ENCODE data around the gene RIPOR1.
"Not testable (repeated sequence)": the region's sequence is repeated elsewhere in the genome, so short reads cannot be mapped to it uniquely, and the experiment has no call there.

RIPOR1 gene

DNA sequence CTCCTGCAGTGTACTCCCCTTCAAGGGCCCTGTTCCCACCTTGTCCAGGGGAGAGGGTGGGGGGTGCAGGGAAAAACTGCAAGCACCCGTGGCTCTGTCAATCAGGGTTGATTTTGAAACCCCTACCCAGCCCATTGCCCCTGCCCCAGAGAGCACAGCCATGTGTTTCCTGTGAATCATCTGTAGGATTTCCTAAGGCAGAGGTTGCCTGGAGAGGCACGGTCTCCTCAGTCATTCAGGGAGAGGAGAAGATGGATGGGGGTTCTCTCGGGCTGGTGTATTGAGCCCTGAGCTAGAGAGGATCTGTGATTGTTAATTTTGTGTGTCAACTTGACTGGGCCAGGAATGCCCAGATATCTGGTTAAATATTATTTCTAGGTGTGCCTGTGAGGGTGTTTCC, 41.8 kb upstream of the RIPOR1 start:
- H3K4me3 ChIP-seq (ENCODE audit: low read length), result no peak overlapping the region
- DNase-seq (ENCODE audit: low read depth), result no peak
- TF ChIP-seq, protein P1, sequence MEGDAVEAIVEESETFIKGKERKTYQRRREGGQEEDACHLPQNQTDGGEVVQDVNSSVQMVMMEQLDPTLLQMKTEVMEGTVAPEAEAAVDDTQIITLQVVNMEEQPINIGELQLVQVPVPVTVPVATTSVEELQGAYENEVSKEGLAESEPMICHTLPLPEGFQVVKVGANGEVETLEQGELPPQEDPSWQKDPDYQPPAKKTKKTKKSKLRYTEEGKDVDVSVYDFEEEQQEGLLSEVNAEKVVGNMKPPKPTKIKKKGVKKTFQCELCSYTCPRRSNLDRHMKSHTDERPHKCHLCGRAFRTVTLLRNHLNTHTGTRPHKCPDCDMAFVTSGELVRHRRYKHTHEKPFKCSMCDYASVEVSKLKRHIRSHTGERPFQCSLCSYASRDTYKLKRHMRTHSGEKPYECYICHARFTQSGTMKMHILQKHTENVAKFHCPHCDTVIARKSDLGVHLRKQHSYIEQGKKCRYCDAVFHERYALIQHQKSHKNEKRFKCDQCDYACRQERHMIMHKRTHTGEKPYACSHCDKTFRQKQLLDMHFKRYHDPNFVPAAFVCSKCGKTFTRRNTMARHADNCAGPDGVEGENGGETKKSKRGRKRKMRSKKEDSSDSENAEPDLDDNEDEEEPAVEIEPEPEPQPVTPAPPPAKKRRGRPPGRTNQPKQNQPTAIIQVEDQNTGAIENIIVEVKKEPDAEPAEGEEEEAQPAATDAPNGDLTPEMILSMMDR (conservative IDR thresholded peaks at IDR 0.05; ENCODE audit: low read depth, low read length), result no peak

DNA sequence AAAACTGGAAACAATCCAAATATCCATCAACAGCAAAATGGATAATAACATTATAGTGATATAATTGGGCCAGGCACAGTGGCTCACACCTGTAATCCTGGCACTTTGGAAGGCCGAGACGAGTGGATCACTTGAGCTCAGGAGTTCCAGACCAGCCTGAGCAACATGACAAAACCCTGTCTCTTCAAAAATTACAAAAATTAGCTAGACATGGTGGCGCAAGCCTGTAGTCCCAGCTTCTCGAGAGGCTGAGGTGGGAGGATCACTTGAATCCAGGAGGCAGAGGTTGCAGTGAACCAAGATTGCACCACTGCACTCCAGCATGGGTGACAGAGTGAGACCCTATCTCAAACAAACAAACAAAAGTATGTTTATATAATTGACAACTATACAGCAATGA, 41.1 kb upstream of the RIPOR1 start:
- DNase-seq (ENCODE audit: low read depth); H3K4me3 ChIP-seq (ENCODE audit: low read length): not testable (repeated sequence)

DNA sequence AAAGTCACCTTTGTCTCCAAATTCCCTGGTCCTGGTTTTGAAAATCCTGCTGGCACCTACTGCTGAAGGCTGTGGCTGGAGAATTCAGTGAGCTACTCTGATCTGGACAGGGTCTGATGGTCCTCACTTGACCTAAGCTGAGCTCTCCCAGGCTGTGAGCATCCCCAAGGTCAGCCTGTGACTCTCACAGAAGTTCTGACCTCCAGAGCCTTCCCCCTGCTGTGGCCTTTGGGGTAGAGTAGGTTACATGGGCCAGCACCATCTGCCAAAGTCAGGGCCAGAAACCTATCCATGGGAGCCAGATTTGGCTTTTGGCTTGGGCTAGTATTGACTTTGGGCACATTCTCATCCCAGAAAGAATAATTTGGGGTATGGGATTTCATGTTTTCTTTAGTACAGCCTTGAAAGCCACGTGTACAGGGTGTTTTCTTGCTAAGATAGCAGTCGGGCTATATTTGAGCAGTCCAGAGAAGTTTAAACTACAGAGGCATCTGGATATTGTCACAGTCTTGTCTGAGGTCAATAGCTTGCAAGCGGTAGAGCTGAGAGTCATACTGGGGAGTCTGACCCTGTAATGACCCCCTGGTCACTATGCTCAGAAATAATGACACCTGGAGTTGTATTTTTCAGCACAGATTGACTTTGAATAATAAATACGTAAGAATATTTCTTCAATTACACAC, 39.1 kb upstream of the RIPOR1 start:
- TF ChIP-seq, protein P1 (conservative IDR thresholded peaks at IDR 0.05; ENCODE audit: low read depth, low read length), result no peak
- DNase-seq (ENCODE audit: low read depth), result no peak
- no peak overlapping the region for H3K4me3 ChIP-seq (ENCODE audit: low read length)

DNA sequence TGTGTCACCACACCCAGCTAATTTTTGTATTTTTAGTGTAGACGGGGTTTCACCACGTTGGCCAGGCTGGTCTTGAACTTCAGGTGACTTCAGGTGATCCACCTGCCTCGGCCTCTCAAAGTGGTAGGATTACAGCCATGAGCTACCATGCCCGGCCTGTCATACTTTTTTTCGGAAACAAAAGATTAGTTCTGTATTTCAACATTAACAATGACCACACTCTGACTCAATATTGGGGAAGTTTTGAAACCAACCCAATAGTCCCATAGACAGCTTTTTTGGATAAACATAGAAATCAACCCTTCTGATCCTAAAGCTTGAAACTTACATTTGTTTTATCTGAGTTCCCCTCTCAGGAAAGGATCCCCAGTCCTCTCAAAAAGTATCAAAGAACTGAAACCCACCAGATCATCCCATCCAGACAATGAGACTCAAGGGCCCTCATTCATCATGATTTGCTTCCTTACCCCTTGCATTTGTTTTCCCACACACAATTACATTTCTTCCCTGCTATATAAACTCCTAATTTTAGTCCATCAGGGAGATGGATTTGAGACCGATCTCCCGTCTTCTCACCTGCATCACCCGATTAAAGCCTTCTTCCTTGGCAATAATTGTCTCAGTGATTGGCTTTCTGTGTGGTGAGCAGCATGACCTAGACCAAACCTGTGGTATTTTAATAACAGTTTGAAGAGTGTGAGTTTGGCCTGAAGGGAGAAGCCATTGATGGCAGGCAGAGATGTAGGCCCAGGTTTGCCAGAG, 38.1 kb upstream of the RIPOR1 start:
- DNase-seq (ENCODE audit: low read depth), result no peak
- TF ChIP-seq, protein P1 (conservative IDR thresholded peaks at IDR 0.05; ENCODE audit: low read depth, low read length), result no peak
- H3K4me3 ChIP-seq (ENCODE audit: low read length), result no peak overlapping the region

DNA sequence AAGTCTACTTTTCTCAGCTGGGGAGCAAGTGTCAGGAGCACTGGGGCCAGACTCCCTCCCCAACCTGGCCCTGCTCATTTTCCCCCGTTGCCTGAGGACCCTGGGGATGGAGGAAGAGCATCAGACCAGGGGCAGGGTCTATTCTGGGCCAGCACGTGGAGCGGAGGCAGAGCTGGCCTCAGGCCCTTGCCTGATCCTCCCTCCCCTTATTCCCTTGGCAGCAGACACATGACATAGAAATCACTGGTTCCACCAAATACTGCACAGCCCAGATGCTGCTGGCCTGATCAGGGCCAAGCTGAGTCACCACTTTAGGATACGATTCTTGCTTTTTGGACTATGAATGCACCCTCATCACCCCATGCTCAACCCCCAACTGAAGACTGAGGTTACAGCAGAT, 29.5 kb upstream of the RIPOR1 start:
- no peak overlapping the region for H3K4me3 ChIP-seq (ENCODE audit: low read length)
- no peak for DNase-seq (ENCODE audit: low read depth)
- TF ChIP-seq, protein P1 (conservative IDR thresholded peaks at IDR 0.05; ENCODE audit: low read depth, low read length), result no peak

DNA sequence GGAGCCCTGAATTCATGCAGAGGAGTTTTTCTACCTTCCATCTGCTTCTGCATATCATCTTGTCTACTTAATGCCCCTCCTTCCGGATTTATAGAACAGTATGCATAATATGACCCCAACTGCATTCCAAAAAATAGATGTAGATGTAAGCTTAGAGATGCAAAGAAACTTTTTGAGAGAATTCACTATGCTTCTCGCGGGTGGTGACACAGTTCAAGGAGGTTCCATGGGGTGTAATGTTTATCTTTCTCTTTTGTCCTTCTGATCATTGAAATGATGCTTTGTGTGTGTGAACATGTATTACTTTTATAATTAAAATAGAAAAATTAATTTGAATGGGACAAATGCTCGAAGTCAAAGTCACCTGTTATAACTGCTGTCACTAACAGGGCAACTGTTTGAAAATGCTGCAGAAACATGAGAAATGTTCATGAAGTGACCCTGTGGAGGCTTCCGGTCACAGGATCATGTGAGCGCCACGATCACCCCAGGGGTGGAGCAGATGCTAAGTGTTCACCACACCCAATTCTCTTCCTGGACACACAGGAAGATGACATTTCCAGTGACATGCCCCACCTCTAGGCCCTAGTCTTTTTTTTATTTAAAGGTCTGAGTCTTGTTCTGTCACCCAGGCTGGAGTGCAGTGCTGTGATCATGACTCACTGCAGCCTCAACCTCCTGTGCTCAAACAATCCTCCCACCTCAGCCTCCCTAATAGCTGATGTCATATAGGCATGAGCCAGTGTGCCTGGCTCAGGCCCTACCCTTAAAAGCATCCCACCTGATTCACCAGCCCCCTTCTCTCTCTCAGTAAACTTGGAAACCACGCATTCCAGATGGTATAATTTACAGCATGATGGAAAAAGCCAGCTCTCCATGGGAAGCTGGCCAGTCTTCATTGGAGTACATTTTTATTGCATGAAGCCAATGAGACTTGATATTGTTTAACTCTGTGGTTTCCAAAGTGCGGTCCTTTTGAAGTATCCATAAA, 24.3 kb upstream of the RIPOR1 start:
- H3K4me3 ChIP-seq (ENCODE audit: low read length), result no peak overlapping the region
- DNase-seq (ENCODE audit: low read depth), result no peak
- TF ChIP-seq, protein P1 (conservative IDR thresholded peaks at IDR 0.05; ENCODE audit: low read depth, low read length), result no peak

DNA sequence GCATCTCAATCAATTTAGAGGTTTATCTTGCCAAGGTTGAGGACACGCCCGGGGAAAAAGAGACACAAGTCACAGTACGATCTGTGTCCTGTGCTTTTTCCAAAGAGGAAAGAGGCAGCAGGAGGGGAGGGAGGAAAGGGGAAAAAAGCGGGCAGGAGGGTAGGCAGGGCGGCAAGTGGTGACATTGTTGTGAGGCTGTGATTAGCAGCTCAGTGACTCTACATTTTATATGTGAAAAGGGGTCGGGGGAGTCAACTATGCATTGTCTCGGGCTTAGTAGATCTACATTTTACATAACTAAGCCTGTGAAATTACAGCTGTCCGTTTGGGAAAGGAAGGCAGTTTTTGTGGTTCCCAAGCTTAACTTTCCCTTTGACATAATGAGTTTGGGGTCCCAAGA, 22.2 kb upstream of the RIPOR1 start:
- no peak for DNase-seq (ENCODE audit: low read depth)
- TF ChIP-seq, protein P1 (conservative IDR thresholded peaks at IDR 0.05; ENCODE audit: low read depth, low read length), result no peak
- H3K4me3 ChIP-seq (ENCODE audit: low read length), result no peak overlapping the region
